HepG2 (cell line): ENCODE data around the gene SYNGAP1. TPM values are rescaled to one million over a fixed set of nuclear protein-coding genes. Genes with fewer than 3 reads are reported as not detected.
A peak's percentile ranks its signal among the peaks of the same experiment; 100 is the strongest.

Experiments used
- AKAP8 ChIP-seq: sonication (generic); formaldehyde crosslinking; IDR thresholded peaks from 2 replicates; pipeline ENCODE4 v1.5.1; 2020; ENCODE audit warnings: mild to moderate bottlenecking, missing genetic modification reagents
- BCL6 ChIP-seq: IDR thresholded peaks from 2 replicates; pipeline ENCODE4 v1.6.1; 2016; ENCODE audit warnings: missing genetic modification reagents, missing compliant biosample characterization
- GLI4 ChIP-seq: sonication (generic); formaldehyde crosslinking; IDR thresholded peaks from 2 replicates; pipeline ENCODE4 v1.5.1; 2020; ENCODE audit warnings: missing genetic modification reagents, mild to moderate bottlenecking, moderate library complexity, borderline replicate concordance
- HNRNPH1 ChIP-seq: fragments of 200-400 bp; formaldehyde crosslinking; optimal IDR thresholded peaks from 2 replicates; pipeline ENCODE3; 2017; ENCODE audit warnings: mild to moderate bottlenecking, low read depth, low read length
- KLF13 ChIP-seq: sonication (generic); formaldehyde crosslinking; IDR thresholded peaks from 2 replicates; pipeline ENCODE4 v1.4.0; 2020; ENCODE audit warnings: mild to moderate bottlenecking, missing genetic modification reagents
- SMC3 ChIP-seq: IDR thresholded peaks from 2 replicates; pipeline ENCODE4 v1.6.1; 2011; ENCODE audit warnings: low read length, improper control_type of control experiment
- U2AF2 ChIP-seq: fragments of 200-400 bp; formaldehyde crosslinking; IDR thresholded peaks from 2 replicates; pipeline ENCODE4 v1.6.1; 2017; ENCODE audit warnings: low read depth, mild to moderate bottlenecking, low read length
- YEATS4 ChIP-seq: sonication (generic); formaldehyde crosslinking; IDR thresholded peaks from 2 replicates; pipeline ENCODE4 v1.4.0; 2020; ENCODE audit warnings: missing genetic modification reagents, borderline replicate concordance
- ZNF354B ChIP-seq: sonication (generic); formaldehyde crosslinking; IDR thresholded peaks from 2 replicates; pipeline ENCODE4 v1.8.0; 2022; ENCODE audit warnings: mild to moderate bottlenecking, missing genetic modification reagents
- ZNF431 ChIP-seq: sonication (generic); formaldehyde crosslinking; IDR thresholded peaks from 2 replicates; pipeline ENCODE4 v1.9.0; 2022; ENCODE audit warnings: missing genetic modification reagents, low read depth, mild to moderate bottlenecking, borderline replicate concordance
- ZNF737 ChIP-seq: sonication (generic); formaldehyde crosslinking; IDR thresholded peaks from 2 replicates; pipeline ENCODE4 v1.5.0; 2020; ENCODE audit warnings: missing genetic modification reagents, mild to moderate bottlenecking, borderline replicate concordance
- ZNF768 ChIP-seq: sonication (generic); formaldehyde crosslinking; IDR thresholded peaks from 2 replicates; pipeline ENCODE4 v1.4.0; 2020; ENCODE audit warnings: missing genetic modification reagents
- ZSCAN30 ChIP-seq: sonication (generic); formaldehyde crosslinking; IDR thresholded peaks from 2 replicates; pipeline ENCODE4 v1.5.0; 2020; ENCODE audit warnings: mild to moderate bottlenecking, missing genetic modification reagents
- polyA plus RNA-seq, 8 experiments: library from polyadenylated mRNA; depleted of rRNA in 3 of 8; stranded (reverse) in 7 of 8; unstranded in 1 of 8; fragments of >200 nt; fragmentation: Illumina TruSeq in 4 of 8; extraction: Trizol in 4 of 8; gene quantifications; 2 replicates each; pipeline versions ENCODE4 v1.2.1 to v1.2.3, GENCODE V29; 2011 to 2016; ENCODE audit warnings: low read depth in 4 of 8, missing spikeins in 1 of 8, mixed read lengths in 1 of 8; ENCODE audit not compliant: insufficient read depth in 1 of 8
- total RNA-seq, 5 experiments: library from RNA; depleted of rRNA; stranded (reverse); fragments of >200 nt; fragmentation: Illumina TruSeq; extraction: Trizol; gene quantifications; 2 replicates each; pipeline ENCODE4 v1.2.3, GENCODE V29; 2016; ENCODE audit warnings: low read depth in 1 of 5
- TF ChIP-seq, protein P1 (sequence below): sonication (generic); formaldehyde crosslinking; IDR thresholded peaks from 2 replicates; pipeline ENCODE4 v1.4.0; 2020; ENCODE audit warnings: missing genetic modification reagents
- TF ChIP-seq, protein P2 (sequence below): IDR thresholded peaks from 2 replicates; pipeline ENCODE4 v1.6.1; 2016; ENCODE audit warnings: missing biosample characterization, missing genetic modification reagents, low read depth
- TF ChIP-seq, protein P3 (sequence below): sonication (generic); formaldehyde crosslinking; IDR thresholded peaks from 2 replicates; pipeline ENCODE4 v1.4.0; 2020; ENCODE audit warnings: mild to moderate bottlenecking, missing genetic modification reagents
- TF ChIP-seq, protein P4 (sequence below): sonication (generic); formaldehyde crosslinking; IDR thresholded peaks from 2 replicates; pipeline ENCODE4 v1.4.0; 2020; ENCODE audit warnings: mild to moderate bottlenecking, missing genetic modification reagents
- TF ChIP-seq, protein P5 (sequence below): sonication (generic); formaldehyde crosslinking; IDR thresholded peaks from 2 replicates; pipeline ENCODE4 v1.5.0; 2020; ENCODE audit warnings: mild to moderate bottlenecking, missing genetic modification reagents

The SYNGAP1 gene
- total and polyA plus RNA-seq, 2 of the 13 experiments (the other 11 are each of a cell fraction or from before 2014, with no cell fraction given) = 0.75 to 1.1 TPM

DNA sequence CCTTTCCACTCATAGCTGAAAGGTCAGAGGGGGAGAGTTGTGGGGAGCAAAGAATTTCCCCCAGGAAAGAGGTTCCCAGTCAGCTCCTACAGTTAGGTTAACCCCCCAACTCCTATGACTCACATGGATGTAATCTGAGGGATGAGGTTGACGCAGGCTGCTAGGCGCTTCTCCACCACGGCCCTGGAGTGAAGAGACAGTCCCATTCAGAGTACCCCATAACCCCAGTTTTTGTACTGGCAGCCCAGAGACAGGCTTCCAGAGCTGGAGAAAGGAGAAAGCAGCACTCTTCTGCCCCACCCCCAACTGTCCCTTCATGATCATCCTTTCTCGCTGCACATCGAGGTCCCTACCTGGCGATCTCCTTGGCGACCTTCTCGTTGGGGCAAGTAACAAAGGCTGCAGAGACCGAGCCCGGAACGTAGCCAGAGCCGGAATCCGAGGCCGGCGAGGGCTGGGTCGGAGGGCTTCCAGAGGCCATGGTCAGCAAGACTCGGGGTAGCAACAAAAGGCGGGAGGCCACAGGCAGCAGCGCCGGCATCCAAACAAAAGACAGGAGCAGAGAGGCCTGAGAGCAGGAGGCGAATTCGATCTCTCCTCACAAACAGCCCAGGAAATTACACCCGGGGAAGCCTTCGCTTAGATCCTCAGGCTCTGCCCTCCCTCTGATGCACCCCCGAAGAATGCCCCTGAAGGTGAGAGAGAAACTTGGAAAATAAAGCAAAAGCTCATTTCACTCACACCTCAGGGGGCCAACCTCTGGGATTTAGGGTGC, 2.5 kb upstream of the SYNGAP1 start (continued):
- TF ChIP-seq YEATS4 = no peak
- TF ChIP-seq, protein P1, sequence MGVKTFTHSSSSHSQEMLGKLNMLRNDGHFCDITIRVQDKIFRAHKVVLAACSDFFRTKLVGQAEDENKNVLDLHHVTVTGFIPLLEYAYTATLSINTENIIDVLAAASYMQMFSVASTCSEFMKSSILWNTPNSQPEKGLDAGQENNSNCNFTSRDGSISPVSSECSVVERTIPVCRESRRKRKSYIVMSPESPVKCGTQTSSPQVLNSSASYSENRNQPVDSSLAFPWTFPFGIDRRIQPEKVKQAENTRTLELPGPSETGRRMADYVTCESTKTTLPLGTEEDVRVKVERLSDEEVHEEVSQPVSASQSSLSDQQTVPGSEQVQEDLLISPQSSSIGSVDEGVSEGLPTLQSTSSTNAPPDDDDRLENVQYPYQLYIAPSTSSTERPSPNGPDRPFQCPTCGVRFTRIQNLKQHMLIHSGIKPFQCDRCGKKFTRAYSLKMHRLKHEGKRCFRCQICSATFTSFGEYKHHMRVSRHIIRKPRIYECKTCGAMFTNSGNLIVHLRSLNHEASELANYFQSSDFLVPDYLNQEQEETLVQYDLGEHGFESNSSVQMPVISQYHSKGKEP (CRISPR knock-in tag) = no peak
- 0 out of 2 replicates have a peak, but pooled peaks have one; percentile 59 for TF ChIP-seq ZNF737 (CRISPR knock-in tag)
- TF ChIP-seq, protein P2, sequence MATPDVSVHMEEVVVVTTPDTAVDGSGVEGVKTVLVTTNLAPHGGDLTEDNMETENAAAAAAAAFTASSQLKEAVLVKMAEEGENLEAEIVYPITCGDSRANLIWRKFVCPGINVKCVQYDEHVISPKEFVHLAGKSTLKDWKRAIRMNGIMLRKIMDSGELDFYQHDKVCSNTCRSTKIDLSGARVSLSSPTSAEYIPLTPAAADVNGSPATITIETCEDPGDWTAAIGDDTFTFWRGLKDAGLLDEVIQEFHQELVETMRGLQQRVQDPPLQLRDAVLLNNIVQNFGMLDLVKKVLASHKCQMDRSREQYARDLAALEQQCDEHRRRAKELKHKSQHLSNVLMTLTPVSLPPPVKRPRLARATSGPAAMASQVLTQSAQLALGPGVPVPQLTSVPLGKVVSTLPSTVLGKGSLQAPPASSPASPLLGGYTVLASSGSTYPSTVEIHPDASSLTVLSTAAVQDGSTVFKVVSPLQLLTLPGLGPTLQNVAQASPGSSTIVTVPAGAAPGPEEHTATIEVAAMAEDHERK (CRISPR knock-in tag) = no peak
- TF ChIP-seq, protein P3, sequence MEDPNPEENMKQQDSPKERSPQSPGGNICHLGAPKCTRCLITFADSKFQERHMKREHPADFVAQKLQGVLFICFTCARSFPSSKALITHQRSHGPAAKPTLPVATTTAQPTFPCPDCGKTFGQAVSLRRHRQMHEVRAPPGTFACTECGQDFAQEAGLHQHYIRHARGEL = no peak
- peak; percentile 17 for TF ChIP-seq ZNF768 (CRISPR knock-in tag)
- TF ChIP-seq, protein P4, sequence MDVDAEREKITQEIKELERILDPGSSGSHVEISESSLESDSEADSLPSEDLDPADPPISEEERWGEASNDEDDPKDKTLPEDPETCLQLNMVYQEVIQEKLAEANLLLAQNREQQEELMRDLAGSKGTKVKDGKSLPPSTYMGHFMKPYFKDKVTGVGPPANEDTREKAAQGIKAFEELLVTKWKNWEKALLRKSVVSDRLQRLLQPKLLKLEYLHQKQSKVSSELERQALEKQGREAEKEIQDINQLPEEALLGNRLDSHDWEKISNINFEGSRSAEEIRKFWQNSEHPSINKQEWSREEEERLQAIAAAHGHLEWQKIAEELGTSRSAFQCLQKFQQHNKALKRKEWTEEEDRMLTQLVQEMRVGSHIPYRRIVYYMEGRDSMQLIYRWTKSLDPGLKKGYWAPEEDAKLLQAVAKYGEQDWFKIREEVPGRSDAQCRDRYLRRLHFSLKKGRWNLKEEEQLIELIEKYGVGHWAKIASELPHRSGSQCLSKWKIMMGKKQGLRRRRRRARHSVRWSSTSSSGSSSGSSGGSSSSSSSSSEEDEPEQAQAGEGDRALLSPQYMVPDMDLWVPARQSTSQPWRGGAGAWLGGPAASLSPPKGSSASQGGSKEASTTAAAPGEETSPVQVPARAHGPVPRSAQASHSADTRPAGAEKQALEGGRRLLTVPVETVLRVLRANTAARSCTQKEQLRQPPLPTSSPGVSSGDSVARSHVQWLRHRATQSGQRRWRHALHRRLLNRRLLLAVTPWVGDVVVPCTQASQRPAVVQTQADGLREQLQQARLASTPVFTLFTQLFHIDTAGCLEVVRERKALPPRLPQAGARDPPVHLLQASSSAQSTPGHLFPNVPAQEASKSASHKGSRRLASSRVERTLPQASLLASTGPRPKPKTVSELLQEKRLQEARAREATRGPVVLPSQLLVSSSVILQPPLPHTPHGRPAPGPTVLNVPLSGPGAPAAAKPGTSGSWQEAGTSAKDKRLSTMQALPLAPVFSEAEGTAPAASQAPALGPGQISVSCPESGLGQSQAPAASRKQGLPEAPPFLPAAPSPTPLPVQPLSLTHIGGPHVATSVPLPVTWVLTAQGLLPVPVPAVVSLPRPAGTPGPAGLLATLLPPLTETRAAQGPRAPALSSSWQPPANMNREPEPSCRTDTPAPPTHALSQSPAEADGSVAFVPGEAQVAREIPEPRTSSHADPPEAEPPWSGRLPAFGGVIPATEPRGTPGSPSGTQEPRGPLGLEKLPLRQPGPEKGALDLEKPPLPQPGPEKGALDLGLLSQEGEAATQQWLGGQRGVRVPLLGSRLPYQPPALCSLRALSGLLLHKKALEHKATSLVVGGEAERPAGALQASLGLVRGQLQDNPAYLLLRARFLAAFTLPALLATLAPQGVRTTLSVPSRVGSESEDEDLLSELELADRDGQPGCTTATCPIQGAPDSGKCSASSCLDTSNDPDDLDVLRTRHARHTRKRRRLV (CRISPR knock-in tag) = no peak; the same call in 1 of the 2 replicates
- TF ChIP-seq, protein P5, sequence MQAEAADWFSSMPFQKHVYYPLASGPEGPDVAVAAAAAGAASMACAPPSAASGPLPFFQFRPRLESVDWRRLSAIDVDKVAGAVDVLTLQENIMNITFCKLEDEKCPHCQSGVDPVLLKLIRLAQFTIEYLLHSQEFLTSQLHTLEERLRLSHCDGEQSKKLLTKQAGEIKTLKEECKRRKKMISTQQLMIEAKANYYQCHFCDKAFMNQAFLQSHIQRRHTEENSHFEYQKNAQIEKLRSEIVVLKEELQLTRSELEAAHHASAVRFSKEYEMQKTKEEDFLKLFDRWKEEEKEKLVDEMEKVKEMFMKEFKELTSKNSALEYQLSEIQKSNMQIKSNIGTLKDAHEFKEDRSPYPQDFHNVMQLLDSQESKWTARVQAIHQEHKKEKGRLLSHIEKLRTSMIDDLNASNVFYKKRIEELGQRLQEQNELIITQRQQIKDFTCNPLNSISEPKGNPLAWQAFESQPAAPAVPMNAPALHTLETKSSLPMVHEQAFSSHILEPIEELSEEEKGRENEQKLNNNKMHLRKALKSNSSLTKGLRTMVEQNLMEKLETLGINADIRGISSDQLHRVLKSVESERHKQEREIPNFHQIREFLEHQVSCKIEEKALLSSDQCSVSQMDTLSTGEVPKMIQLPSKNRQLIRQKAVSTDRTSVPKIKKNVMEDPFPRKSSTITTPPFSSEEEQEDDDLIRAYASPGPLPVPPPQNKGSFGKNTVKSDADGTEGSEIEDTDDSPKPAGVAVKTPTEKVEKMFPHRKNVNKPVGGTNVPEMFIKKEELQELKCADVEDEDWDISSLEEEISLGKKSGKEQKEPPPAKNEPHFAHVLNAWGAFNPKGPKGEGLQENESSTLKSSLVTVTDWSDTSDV = 0 out of 2 replicates have a peak, but pooled peaks have one; percentile 62
- no peak for TF ChIP-seq HNRNPH1
- TF ChIP-seq BCL6 (CRISPR knock-in tag) = no peak; the same call in 1 of the 2 replicates
- TF ChIP-seq AKAP8 (CRISPR knock-in tag) = no peak
- no peak for TF ChIP-seq ZSCAN30 (CRISPR knock-in tag)
- no peak for TF ChIP-seq ZNF431 (CRISPR knock-in tag)
- TF ChIP-seq ZNF354B (CRISPR knock-in tag) = no peak
- 0 out of 2 replicates have a peak, but pooled peaks have one; percentile 5 for TF ChIP-seq SMC3
- TF ChIP-seq U2AF2 = no peak
- TF ChIP-seq GLI4 (CRISPR knock-in tag) = 0 out of 2 replicates have a peak, but pooled peaks have one; percentile 21
- TF ChIP-seq KLF13 (CRISPR knock-in tag) = no peak
